Activated naive CD4-positive, alpha-beta T cell treated with anti-CD3 and anti-CD28 coated beads, Interleukin-2, amount 50 U/mL, for 24 hours (primary cell): ENCODE results near the gene NEDD8.
A peak's percentile ranks its signal among the peaks of the same experiment; 100 is the strongest.
"Not testable (repeated sequence)": the region's sequence is repeated elsewhere in the genome, so short reads cannot be mapped to it uniquely, and the experiment has no call there.

Source experiments
- H3K27ac Mint-ChIP-seq: one replicate; pipeline ENCODE4 v1.8.0; 2021; ENCODE audit warnings: mild to moderate bottlenecking, mixed read lengths
- H3K27me3 Mint-ChIP-seq: one replicate; pipeline ENCODE4 v1.8.0; 2021; ENCODE audit warnings: mixed read lengths
- H3K36me3 Mint-ChIP-seq: one replicate; pipeline ENCODE4 v1.8.0; 2021; ENCODE audit warnings: mixed read lengths
- H3K4me1 Mint-ChIP-seq: one replicate; pipeline ENCODE4 v1.8.0; 2021; ENCODE audit warnings: mixed read lengths
- H3K4me3 Mint-ChIP-seq: one replicate; pipeline ENCODE4 v1.8.0; 2021; ENCODE audit warnings: mild to moderate bottlenecking, mixed read lengths
- H3K9me3 Mint-ChIP-seq: one replicate; pipeline ENCODE4 v1.8.0; 2021; ENCODE audit warnings: mixed read lengths

Gene NEDD8

GRCh38 chr14:24222987-24223386 is 9.2 kb downstream of the NEDD8 start:
- not testable (repeated sequence) for H3K27me3 Mint-ChIP-seq, H3K27ac Mint-ChIP-seq, H3K9me3 Mint-ChIP-seq, H3K4me3 Mint-ChIP-seq, H3K36me3 Mint-ChIP-seq
- H3K4me1 Mint-ChIP-seq: peaks cover 31% of the 10 kb centered on the region

- no peak overlapping the region for H3K27ac Mint-ChIP-seq
- no peaks in the 10 kb centered on the region for H3K27me3 Mint-ChIP-seq
- peaks cover 4% of the 10 kb centered on the region for H3K36me3 Mint-ChIP-seq
- H3K9me3 Mint-ChIP-seq: no peaks in the 10 kb centered on the region
- no peak overlapping the region for H3K4me3 Mint-ChIP-seq
- H3K4me1 Mint-ChIP-seq: peaks cover 30% of the 10 kb centered on the region
These were observed 12.6 kb downstream of the NEDD8 start for GRCh38 chr14:24219521-24219920.

- Mint-ChIP-seq H3K36me3 (peaks cover 2% of the 10 kb centered on the region), H3K9me3 (no peaks in the 10 kb centered on the region), H3K27ac (no peak overlapping the region), H3K27me3 (no peaks in the 10 kb centered on the region), H3K4me1 (peaks cover 32% of the 10 kb centered on the region), H3K4me3 (no peak overlapping the region)
These were observed 13.1 kb downstream of the NEDD8 start for GRCh38 chr14:24219080-24219479.

- not testable (repeated sequence) for H3K9me3 Mint-ChIP-seq, H3K27me3 Mint-ChIP-seq, H3K36me3 Mint-ChIP-seq, H3K4me3 Mint-ChIP-seq, H3K27ac Mint-ChIP-seq
- H3K4me1 Mint-ChIP-seq: peaks cover 45% of the 10 kb centered on the region
These were observed 15.3 kb downstream of the NEDD8 start for GRCh38 chr14:24216876-24217275.

GRCh38 chr14:24216345-24216699 is 15.8 kb downstream of the NEDD8 start:
- H3K4me1 Mint-ChIP-seq: peaks cover 51% of the 10 kb centered on the region
- no peaks in the 10 kb centered on the region for H3K9me3 Mint-ChIP-seq
- peak overlapping the region; percentile 94 for H3K27ac Mint-ChIP-seq
- peaks cover 9% of the 10 kb centered on the region for H3K36me3 Mint-ChIP-seq
- H3K4me3 Mint-ChIP-seq: peak overlapping the region; percentile 90
- H3K27me3 Mint-ChIP-seq: no peaks in the 10 kb centered on the region

GRCh38 chr14:24215495-24216344 is 16.4 kb downstream of the NEDD8 start, which contains the start of gene MDP1:
Gene MDP1, minus strand, starts transcription at chr14:24216066. Its CDS starts 111 bp downstream, at chr14:24215955.
- Mint-ChIP-seq H3K4me1 (peaks cover 56% of the 10 kb centered on the region), H3K27me3 (no peaks in the 10 kb centered on the region), H3K27ac (peak within 1 kb of the TSS; percentile 94), H3K9me3 (no peaks in the 10 kb centered on the region), H3K36me3 (peaks cover 9% of the 10 kb centered on the region), H3K4me3 (peak within 1 kb of the TSS; percentile 90)

- Mint-ChIP-seq H3K9me3 (no peaks in the 10 kb centered on the region), H3K27me3 (no peaks in the 10 kb centered on the region), H3K4me3 (peak overlapping the region; percentile 90), H3K27ac (peak overlapping the region; percentile 92), H3K36me3 (peaks cover 18% of the 10 kb centered on the region), H3K4me1 (peaks cover 65% of the 10 kb centered on the region)
These were observed 18.1 kb downstream of the NEDD8 start for GRCh38 chr14:24213866-24214662.

- no peaks in the 10 kb centered on the region for H3K27me3 Mint-ChIP-seq
- peaks cover 18% of the 10 kb centered on the region for H3K36me3 Mint-ChIP-seq
- peak within 1 kb of the TSS; percentile 90 for H3K4me3 Mint-ChIP-seq
- no peaks in the 10 kb centered on the region for H3K9me3 Mint-ChIP-seq
- peak within 1 kb of the TSS; percentile 92 for H3K27ac Mint-ChIP-seq
- peaks cover 66% of the 10 kb centered on the region for H3K4me1 Mint-ChIP-seq
These were observed 19.0 kb downstream of the NEDD8 start, which contains the start of gene CHMP4A for GRCh38 chr14:24212924-24213865. Gene CHMP4A, minus strand, starts transcription at chr14:24213488. Its CDS starts 49 bp downstream, at chr14:24213439.

GRCh38 chr14:24211311-24211710 is 20.9 kb downstream of the NEDD8 start:
- H3K27ac Mint-ChIP-seq: peak overlapping the region; percentile 9
- no peaks in the 10 kb centered on the region for H3K27me3 Mint-ChIP-seq
- peak overlapping the region; percentile 90 for H3K4me3 Mint-ChIP-seq
- H3K4me1 Mint-ChIP-seq: peaks cover 80% of the 10 kb centered on the region
- H3K9me3 Mint-ChIP-seq: no peaks in the 10 kb centered on the region
- peaks cover 25% of the 10 kb centered on the region for H3K36me3 Mint-ChIP-seq

- H3K36me3 Mint-ChIP-seq: peaks cover 33% of the 10 kb centered on the region
- no peaks in the 10 kb centered on the region for H3K27me3 Mint-ChIP-seq
- peaks cover 6% of the 10 kb centered on the region for H3K9me3 Mint-ChIP-seq
- H3K4me1 Mint-ChIP-seq: peaks cover 73% of the 10 kb centered on the region
- no peak overlapping the region for H3K4me3 Mint-ChIP-seq
- no peak overlapping the region for H3K27ac Mint-ChIP-seq
These were observed 24.5 kb downstream of the NEDD8 start for GRCh38 chr14:24207625-24208024.

- Mint-ChIP-seq H3K4me1 (peaks cover 71% of the 10 kb centered on the region), H3K9me3 (peaks cover 6% of the 10 kb centered on the region), H3K27ac (no peak overlapping the region), H3K36me3 (peaks cover 35% of the 10 kb centered on the region), H3K4me3 (no peak overlapping the region), H3K27me3 (no peaks in the 10 kb centered on the region)
These were observed 25.0 kb downstream of the NEDD8 start for GRCh38 chr14:24207104-24207551.

GRCh38 chr14:24206260-24207103 is 25.7 kb downstream of the NEDD8 start:
- no peak overlapping the region for H3K4me3 Mint-ChIP-seq
- peaks cover 34% of the 10 kb centered on the region for H3K36me3 Mint-ChIP-seq
- no peaks in the 10 kb centered on the region for H3K27me3 Mint-ChIP-seq
- no peak overlapping the region for H3K27ac Mint-ChIP-seq
- H3K4me1 Mint-ChIP-seq: peaks cover 68% of the 10 kb centered on the region
- peaks cover 6% of the 10 kb centered on the region for H3K9me3 Mint-ChIP-seq

- Mint-ChIP-seq H3K27me3 (no peaks in the 10 kb centered on the region), H3K4me1 (peaks cover 56% of the 10 kb centered on the region), H3K36me3 (peaks cover 27% of the 10 kb centered on the region), H3K27ac (peak overlapping the region; percentile 19), H3K9me3 (peaks cover 6% of the 10 kb centered on the region), H3K4me3 (no peak overlapping the region)
These were observed 27.7 kb downstream of the NEDD8 start for GRCh38 chr14:24204163-24205146.
